ENCODE measurements around the gene ZNF213.
A peak's percentile ranks its signal among the peaks of the same experiment; 100 is the strongest.
"Not testable (repeated sequence)": the region's sequence is repeated elsewhere in the genome, so short reads cannot be mapped to it uniquely, and the experiment has no call there.

Gene ZNF213

GRCh38 chr16:3133844-3134243 lies 985 bp upstream of the ZNF213 start:
- H3K4me3 ChIP-seq (ENCODE audit: low read depth, low read length) = peak overlapping the region; percentile 73
- no peak for DNase-seq (ENCODE audit: low read depth)
- TF ChIP-seq CTCF (IDR thresholded peaks at IDR 0.05; ENCODE audit: low read depth, low read length, missing control alignments) = no peak

- peak overlapping the region; percentile 88 for H3K4me3 ChIP-seq (ENCODE audit: low read depth, low read length)
- no peak for DNase-seq (ENCODE audit: low read depth)
- TF ChIP-seq CTCF (IDR thresholded peaks at IDR 0.05; ENCODE audit: low read depth, low read length, missing control alignments) = no peak
Observed at GRCh38 chr16:3135126-3135715, 392 bp downstream of the ZNF213 start.

- DNase-seq (ENCODE audit: low read depth) = no peak
- no peak overlapping the region for H3K4me3 ChIP-seq (ENCODE audit: low read depth, low read length)
- no peak for TF ChIP-seq CTCF (IDR thresholded peaks at IDR 0.05; ENCODE audit: low read depth, low read length, missing control alignments)
Observed at GRCh38 chr16:3137267-3137666, 2.4 kb downstream of the ZNF213 start.

- no peak overlapping the region for H3K4me3 ChIP-seq (ENCODE audit: low read depth, low read length)
- TF ChIP-seq CTCF (IDR thresholded peaks at IDR 0.05; ENCODE audit: low read depth, low read length, missing control alignments) = no peak
- no peak for DNase-seq (ENCODE audit: low read depth)
Observed at GRCh38 chr16:3138342-3138741, 3.5 kb downstream of the ZNF213 start.

- TF ChIP-seq CTCF (IDR thresholded peaks at IDR 0.05; ENCODE audit: low read depth, low read length, missing control alignments) = no peak
- no peak for DNase-seq (ENCODE audit: low read depth)
- no peak overlapping the region for H3K4me3 ChIP-seq (ENCODE audit: low read depth, low read length)
Observed at GRCh38 chr16:3138823-3139426, 4.1 kb downstream of the ZNF213 start.

- not testable (repeated sequence) for DNase-seq (ENCODE audit: low read depth); H3K4me3 ChIP-seq (ENCODE audit: low read depth, low read length)
Observed at GRCh38 chr16:3139561-3139960, 4.7 kb downstream of the ZNF213 start.

- H3K4me3 ChIP-seq (ENCODE audit: low read depth, low read length) = no peak overlapping the region
- TF ChIP-seq CTCF (IDR thresholded peaks at IDR 0.05; ENCODE audit: low read depth, low read length, missing control alignments) = no peak
- no peak for DNase-seq (ENCODE audit: low read depth)
Observed at GRCh38 chr16:3140603-3141427, 6.0 kb downstream of the ZNF213 start.

Measured in GM12864 (cell line).